IPS-18c (cell line): ENCODE results near the gene ZNF112.
A peak's percentile ranks its signal among the peaks of the same experiment; 100 is the strongest.
"Not testable (repeated sequence)": the region's sequence is repeated elsewhere in the genome, so short reads cannot be mapped to it uniquely, and the experiment has no call there.

Experiments
- H3K4me3 ChIP-seq: 2 replicates; pipeline ENCODE4 v1.7.0; 2013; ENCODE audit warnings: low read depth, mild to moderate bottlenecking, low read length, moderate library complexity; ENCODE audit not compliant: insufficient read depth
- H3K9me3 ChIP-seq: one replicate; pipeline ENCODE4 v1.6.1; 2013; ENCODE audit warnings: mild to moderate bottlenecking, low read length, moderate library complexity; ENCODE audit not compliant: control insufficient read depth, insufficient read depth

Gene ZNF112

DNA sequence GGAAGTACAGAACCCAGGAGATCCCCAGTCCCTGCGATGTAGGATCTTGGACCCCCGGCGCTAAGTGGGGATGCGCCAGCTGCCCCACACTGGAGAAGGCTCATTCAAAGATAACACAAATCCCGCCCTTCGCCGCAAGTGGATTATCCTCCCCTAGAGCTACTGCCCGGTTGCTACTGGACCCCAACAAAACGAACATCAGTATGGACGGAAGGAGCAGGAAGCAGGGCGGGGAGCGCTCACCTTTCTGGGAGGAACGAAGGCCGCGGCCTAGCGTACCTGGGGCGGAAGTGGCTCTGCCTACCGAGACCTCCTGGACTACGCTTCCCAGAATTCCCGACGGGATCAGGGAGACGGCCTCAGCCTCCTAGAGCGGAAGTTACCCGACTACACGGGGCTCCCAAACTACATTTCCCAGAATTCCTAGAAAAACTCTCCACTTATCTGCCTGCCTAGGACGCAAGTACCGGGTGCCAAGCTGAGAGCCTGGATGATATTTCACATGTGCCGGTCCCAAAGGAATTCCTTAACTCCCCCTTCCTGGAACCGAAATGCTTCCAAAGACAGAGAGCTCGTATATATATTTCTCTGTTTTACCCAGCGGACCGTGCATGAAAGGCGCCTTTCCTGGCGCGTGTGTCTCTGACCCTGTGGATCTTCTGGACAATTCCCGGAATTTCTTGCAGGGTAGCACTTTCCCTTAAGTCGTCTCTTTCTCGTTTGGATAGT is at the start of gene ZNF112:
Gene ZNF112, minus strand, starts transcription at position 298 of the 729 bp plus-strand sequence. CDS start 16,141 bp downstream, outside the sequence.
- Histone ChIP-seq H3K9me3 (no peaks in the 10 kb centered on the region), H3K4me3 (peak within 1 kb of the TSS; percentile 82)

DNA sequence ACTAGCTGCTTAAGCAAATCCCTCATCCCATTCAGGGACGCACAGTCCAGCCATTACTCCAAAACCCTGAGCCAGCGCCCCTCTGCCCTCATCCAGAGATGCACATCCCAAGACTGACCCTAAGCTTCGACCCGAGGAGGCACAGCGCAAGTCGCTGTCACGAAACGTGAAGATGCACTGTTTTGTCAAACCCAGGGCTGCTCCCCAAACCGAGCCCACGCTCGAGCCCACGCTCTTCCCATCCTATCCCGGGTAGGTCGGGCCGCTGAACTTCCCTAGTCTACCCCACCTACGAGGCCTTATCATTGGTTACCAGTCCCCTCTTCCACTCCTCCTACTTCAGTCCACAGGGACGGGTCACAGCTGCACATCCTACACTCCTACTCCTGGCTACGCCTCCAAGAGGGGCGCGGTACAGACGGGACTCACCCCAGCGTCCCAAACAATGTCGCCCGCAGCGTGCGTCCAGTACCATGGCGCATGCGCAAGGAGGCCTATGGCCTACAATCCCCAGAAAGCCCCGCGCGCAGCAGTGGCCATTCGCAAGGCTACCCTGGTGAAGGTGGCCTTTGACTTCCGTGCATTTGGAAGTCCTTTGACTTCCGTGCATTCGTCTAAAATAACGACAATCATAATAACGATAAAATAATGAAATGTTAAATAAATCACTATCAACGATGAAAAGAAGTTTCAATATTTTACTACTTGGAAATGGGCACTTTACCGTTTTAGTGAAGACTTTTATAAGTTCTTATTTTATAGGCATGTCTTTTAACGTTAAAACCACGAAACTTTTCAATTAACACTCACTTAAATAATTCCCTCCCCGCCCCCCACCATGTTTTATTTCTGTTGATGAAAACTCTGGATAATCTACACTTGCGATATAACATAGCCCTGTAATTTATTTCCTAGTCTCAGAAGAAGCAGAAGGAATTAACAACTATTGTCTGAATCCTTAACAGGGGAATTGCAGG is 44.9 kb upstream of the ZNF112 start, which contains the start of gene ZNF285:
Gene ZNF285, minus strand, starts transcription at position 470 of the 977 bp plus-strand sequence. CDS start 4,395 bp downstream, outside the sequence.
- Histone ChIP-seq H3K9me3 (no peaks in the 10 kb centered on the region), H3K4me3 (peak within 1 kb of the TSS; percentile 80)

DNA sequence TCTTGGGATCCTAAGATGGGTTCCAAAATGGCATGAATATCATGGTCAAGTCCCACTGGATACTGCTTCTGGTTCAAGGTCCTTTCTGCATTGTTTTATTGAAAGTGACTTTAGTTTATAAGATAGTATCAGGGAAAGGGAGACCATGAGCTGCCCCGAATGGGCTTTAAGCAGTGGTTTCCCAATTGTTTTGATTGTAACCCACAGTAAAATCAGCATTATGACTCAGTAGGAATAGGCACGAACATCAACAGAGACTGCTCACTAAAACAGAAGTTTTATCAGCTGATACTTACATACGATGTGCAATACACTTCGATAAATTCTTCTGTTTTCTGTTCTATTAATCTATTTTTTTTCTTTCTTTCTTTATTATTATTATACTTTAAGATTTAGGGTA is 32.8 kb upstream of the ZNF112 start:
- not testable (repeated sequence) for H3K4me3 ChIP-seq, H3K9me3 ChIP-seq

DNA sequence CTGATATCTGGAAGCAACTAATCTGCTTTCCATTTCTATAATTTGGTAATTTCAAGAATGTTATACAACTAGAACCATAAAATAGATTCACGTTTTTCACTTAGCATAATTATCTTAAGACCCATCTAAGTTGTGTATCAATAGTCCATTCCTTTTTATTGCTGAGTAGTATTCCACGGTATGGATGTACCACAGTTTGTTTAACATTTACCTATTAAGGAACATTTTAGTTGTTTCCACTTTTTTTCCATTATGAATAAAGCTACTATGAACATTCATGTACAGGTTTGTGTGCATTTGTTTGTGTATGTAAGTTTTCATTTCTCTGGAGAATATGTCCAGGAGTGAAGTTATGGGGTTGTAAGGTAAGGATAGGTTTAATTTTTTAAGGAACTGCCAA is 18.3 kb upstream of the ZNF112 start:
- H3K4me3 ChIP-seq = no peak overlapping the region

DNA sequence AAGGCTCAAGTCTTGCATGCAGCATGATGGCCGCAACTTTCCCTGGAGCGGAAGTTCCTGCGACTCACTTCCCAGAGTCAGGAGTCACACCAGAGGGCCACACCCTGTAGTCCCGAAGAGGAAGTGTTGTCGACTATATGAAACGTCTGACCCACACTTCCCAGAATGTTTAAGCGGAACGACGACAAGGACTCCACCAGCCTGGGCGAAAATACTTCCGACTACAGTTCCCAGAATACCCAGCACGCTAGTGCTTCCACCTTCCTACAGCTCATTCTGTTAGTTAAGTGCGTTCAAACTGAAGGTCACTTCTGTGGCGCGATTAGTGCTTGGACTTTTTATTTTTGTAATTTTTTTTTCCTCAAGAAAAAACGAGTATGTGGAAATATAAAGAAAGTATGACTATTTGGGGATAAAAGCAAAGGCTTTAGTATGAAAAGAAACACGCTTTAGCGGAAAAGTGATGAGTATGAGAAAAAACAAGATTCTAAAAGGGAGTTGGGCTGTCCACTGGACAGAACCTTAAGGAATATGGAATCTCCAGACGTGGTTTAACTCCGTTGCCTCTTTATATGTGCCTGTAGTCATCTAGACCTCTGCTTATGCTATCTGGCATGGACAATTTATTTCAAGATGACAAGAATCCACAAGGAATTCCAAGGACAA is 15.5 kb upstream of the ZNF112 start:
- Histone ChIP-seq H3K4me3 (no peak overlapping the region), H3K9me3 (no peaks in the 10 kb centered on the region)

More for the DNA sequence above, 18.3 kb upstream of the ZNF112 start:
- H3K9me3 ChIP-seq = no peaks in the 10 kb centered on the region

DNA sequence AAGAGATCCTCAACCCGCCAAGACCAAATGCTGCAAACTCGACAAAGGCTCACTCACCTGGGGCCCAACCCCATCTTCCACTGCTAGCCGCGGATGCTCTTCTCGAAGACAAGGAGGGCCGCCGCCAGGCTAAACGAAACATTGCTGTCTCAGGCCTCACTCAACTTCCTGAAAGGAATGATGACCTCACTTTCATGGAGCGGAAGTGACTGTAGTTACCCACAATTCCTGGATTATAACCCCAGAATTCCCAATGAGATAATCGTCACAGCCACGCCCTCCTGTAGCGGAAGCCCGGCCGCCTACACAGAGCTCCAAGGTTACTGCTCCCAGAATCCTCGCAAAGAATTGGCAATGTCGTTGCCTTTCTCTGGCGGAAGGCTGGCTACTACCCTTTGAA is 10.5 kb upstream of the ZNF112 start:
- Histone ChIP-seq H3K9me3 (no peaks in the 10 kb centered on the region), H3K4me3 (no peak overlapping the region)

DNA sequence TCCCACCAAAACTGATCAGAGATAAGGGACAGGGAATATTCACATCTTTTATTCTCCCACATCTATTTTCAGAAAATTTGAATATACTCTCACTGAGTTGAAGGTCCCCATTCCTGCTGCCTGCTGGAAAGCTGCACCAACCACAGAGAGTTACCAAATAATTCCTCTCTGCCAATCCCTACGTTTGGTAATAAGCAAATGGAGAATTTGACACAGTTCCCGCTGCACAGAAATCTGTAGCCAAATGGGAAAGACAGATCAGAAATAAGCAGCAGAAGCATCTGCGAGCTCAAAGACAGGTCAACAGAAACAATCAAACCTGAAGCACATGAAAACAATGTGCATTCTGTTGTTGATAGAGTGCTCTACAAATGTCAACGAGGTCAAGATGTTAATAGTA is 9.9 kb downstream of the ZNF112 start:
- Histone ChIP-seq H3K4me3 (no peak overlapping the region), H3K9me3 (no peaks in the 10 kb centered on the region)

DNA sequence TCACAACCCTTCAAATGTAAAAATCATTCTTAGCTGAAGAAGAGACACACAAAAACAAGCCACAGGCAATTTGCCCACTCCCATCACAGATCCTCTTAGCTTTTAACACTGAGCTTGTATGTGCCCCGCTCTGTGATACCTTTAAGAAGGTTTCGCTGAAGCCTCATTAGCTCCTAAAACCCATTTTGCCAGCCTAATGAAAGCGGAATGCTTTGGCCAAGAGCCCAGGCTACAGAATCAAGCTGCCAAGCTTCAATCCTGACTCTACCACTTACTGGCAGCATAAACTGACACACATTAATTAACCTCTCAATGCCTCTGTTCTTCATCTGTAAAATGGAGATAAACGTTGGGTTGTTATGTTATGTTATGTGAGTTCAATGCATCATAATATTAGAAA is 10.5 kb downstream of the ZNF112 start:
- no peaks in the 10 kb centered on the region for H3K9me3 ChIP-seq
- H3K4me3 ChIP-seq = no peak overlapping the region

DNA sequence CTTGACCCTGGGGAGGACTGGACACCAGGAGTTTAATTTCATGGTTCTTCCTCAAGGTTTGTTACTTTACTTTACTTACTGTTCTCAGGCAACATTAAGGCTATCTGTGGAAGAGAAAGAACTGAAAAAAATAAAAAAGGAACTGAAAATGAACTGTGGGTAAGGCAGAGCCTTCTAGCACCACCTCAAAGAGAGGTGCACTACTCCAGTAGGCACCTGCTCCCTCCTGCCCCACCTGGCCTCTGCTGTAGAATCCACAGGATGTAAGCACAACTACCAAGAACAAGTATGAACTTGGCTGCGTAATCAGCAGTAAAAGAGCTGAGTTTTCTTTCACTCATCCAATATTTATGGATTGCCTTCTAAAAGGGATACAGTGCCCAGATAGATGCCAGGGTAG is 12.2 kb downstream of the ZNF112 start:
- Histone ChIP-seq H3K4me3 (no peak overlapping the region), H3K9me3 (peaks cover 3% of the 10 kb centered on the region)

DNA sequence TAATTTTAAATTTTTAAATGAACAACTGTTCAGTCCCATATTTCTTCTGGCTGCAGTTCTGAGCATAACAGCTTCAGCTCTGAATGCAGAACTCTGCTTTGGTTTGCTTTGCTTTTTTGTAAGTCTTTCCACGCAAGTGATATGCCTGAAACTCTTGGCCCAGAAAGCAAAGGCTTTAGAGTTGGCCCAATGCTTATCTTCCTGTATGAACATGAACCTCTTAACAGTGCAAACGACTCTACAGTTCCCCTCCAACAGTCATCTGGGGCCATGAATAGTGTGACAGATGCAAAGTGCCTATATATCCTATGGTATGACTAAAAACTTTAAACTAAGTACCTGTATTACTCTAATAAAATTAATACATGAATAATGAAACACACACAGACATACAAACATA is 14.7 kb downstream of the ZNF112 start:
- Histone ChIP-seq H3K4me3 (no peak overlapping the region), H3K9me3 (peaks cover 4% of the 10 kb centered on the region)

DNA sequence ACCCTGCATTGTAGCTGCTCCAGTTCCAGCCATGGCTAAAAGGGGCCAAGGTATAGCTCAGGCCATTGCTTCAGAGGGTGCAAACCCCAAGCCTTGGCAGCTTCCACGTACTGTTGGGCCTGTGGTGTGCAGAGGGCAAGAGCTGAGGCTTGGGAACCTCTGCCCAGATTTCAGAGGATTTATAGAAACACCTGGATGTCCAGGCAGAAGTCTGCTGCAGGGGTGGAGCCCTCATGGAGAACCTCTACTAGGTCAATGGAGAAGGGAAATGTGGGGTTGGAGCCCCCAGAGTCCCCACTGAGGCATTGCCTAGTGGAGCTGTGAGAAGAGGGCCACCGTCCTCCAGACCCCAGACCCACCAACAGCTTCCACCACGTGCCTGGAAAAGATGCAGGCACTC is 21.8 kb downstream of the ZNF112 start:
- peaks cover 15% of the 10 kb centered on the region for H3K9me3 ChIP-seq

DNA sequence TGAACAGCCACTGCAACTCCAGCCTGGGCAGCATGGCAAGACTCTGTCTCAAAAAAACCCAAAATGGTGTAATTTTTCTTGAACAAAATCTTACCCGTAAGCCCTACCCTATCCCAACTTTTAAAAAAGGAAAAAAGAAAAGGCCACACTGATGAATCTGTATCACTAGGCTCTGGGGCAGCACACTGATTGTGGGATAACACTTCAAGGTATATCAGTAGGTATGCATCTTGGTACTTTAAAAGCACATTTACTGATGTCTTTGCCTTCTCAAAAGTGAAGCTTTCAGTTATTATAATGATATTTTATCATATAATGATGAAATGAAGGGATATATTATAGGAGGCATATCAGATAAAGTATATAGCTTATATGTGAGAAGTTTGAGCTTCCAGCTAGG is 24.3 kb downstream of the ZNF112 start:
- H3K9me3 ChIP-seq = peaks cover 16% of the 10 kb centered on the region
- H3K4me3 ChIP-seq = no peak overlapping the region; the same call in 1 of the 2 replicates

More for the DNA sequence above, 21.8 kb downstream of the ZNF112 start:
- H3K4me3 ChIP-seq = not testable (repeated sequence)

DNA sequence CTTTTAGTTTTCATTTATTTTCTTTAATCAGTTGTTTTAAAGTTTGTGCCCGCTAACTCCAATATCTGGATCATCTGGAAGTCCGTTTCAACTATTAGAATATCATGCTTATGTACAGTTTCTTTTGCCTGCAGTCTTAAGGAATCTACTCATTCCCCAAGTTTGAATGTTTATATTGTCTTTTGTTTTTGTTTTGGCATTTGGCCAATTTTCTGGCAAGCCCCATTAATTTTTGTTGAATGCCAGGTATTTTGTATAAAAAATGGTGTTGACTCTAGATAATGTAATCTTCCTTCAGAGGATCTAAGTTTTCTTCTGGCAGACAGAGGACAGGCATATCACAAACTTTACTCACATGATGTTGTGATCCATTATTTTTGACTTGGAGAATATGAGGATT is 40.6 kb downstream of the ZNF112 start:
- Histone ChIP-seq H3K4me3 (no peak overlapping the region), H3K9me3 (peaks cover 3% of the 10 kb centered on the region)

DNA sequence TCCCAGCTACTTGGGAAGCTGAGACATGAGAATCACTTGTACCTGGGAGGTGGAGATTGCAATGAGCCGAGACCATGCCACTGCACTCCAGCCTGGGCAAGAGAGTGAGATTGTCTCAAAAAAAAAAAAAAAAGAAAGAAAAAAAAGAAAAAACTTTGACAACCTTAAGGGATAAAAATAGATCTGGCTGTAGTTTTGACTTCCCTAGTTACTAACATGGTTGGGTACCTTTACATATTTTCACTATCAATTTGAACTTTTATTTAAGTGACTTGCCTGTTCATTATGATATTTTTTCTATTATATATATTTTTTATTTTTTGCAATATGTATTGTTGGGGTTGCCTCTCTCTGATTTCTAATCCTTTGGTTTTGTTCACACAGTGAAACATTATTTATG is 43.2 kb downstream of the ZNF112 start:
- Histone ChIP-seq H3K9me3 (peaks cover 3% of the 10 kb centered on the region), H3K4me3 (no peak overlapping the region)

DNA sequence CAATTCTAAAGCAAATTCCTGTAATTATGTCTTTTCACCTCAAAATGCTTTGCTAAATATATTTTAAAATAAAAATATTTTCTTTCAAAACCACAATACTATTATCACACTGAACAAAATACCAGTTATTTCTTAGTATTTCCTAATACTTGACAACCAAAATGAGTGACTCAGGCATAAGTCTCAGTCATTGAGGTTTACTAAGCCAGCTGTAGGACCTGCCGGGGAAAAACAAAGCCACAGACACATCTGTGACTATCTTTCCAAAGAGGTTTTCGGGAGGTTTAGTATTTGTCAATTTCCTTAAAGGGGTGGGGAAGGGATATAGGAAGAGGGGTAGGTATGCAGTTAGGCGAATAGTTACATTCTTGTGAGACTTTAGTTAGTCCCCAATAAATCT is 48.5 kb downstream of the ZNF112 start:
- Histone ChIP-seq H3K4me3 (no peak overlapping the region), H3K9me3 (no peaks in the 10 kb centered on the region)

DNA sequence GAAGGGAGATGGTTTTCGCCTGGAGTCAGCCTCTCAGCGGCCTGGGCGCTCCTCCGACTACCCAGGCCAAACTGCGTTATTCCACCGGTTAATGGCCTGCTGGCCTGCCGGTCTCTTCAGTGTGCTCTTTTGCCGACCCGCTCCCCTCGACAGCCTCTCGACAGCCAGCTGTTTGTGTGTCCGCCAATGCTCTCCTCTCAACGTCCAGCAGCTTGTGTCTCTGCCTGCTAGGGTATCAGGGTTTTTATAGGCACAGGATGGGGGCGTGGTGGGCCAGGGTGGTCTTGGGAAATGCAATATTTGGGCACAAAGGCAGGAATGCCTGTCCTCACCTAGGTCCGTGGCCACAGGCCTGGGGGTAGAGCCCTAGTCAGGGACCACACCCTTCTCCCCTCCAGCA is 50.2 kb downstream of the ZNF112 start:
- Histone ChIP-seq H3K9me3 (no peaks in the 10 kb centered on the region), H3K4me3 (no peak overlapping the region)

DNA sequence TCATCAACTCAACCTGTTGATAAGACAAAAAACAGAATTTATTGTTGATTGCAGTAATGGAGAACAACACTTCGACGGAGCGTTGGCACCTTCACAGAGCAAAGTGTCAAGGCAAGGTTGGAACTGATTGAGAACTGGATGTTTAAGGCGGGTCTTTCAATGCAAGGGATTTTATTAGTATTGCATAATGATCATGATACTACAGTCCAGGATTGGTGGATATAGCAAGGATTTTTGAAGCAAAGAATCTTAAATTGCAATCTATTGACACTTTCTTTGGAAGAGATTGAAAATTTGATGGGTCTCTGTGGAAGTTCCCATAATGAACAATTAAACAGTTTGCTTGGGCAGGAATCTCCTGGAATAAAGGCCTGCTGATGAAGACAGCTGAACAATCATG is 51.0 kb downstream of the ZNF112 start:
- Histone ChIP-seq H3K4me3 (no peak overlapping the region), H3K9me3 (no peaks in the 10 kb centered on the region)
